NCI-H69 (cell line): Measurements from ENCODE around the gene RIPOR1.

Source experiments
- DNase-seq: peaks from one replicate; lab custom pipeline; 2025; lab: John Stamatoyannopoulos, UW

The RIPOR1 gene

GRCh38 chr16:67539691-67540635 is 11.3 kb downstream of the RIPOR1 start:
- DNase-seq, result no peak

DNA sequence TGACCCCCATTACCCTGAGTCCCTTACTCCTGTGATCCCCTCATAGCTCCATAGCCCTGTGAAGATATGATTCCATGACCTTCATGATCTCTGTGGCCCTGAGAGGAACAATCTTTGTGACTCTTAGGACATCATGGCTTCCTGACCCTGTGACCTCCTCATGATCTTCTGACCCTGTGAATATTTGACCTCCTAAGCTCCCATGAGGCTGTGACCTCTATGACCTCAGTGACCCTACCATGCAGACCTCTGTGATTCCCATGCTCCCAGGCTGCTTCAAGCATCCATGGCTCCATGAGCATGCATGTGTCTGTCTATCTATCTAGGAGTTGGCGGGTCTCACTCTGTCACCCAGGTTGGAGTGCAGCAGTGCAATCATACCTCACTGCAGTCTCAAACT is 12.1 kb downstream of the RIPOR1 start:
- no peak for DNase-seq

DNA sequence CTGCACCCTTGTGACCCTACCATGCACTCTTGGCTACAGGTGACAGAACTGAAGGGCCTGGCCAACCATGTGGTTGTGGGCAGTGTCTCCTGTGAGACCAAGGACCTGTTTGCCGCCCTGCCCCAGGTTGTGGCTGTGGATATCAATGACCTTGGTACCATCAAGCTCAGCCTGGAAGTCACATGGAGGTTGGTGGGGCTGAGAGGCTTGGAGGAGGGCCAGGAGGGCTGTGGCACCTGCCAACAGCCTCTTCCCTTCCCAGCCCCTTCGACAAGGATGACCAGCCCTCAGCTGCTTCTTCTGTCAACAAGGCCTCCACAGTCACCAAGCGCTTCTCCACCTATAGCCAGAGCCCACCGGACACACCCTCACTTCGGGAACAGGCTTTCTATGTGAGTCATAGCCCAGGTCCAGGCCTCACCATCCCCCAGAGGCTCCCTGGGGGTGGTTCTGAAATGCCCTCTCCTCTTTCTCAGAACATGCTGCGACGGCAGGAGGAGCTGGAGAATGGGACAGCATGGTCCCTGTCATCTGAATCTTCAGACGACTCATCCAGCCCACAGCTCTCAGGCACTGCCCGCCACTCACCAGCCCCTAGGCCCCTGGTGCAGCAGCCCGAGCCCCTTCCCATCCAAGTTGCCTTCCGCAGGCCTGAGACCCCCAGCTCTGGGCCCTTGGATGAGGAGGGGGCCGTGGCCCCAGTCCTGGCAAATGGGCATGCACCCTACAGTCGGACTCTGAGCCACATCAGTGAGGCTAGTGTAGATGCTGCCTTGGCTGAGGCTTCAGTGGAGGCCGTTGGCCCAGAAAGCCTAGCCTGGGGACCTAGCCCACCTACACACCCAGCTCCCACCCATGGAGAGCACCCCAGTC is 13.0 kb downstream of the RIPOR1 start:
- no peak for DNase-seq

DNA sequence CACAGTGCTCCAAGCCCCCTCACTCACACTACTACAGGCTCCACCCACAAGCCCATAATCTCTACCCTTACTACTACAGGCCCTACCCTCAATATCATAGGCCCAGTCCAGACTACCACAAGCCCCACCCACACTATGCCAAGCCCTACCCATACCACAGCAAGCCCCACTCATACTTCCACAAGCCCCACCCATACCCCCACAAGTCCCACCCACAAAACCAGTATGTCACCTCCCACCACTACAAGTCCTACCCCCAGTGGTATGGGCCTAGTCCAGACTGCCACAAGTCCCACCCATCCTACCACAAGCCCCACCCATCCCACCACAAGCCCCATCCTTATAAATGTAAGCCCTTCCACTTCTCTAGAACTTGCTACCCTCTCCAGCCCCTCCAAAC is 13.8 kb downstream of the RIPOR1 start:
- peak; percentile 6 for DNase-seq

DNA sequence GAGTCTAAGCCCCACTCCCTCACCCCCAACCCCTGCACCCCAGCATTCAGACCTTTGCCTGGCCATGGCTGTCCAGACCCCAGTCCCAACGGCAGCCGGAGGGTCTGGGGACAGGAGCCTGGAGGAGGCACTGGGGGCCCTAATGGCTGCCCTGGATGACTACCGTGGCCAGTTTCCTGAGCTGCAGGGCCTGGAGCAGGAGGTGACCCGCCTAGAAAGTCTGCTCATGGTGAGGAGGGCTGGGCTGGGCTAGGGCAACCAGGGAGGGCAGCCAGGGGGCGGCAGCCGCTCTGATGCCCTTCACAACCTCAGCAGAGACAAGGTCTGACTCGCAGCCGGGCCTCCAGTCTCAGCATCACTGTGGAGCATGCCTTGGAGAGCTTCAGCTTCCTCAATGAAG is 14.4 kb downstream of the RIPOR1 start:
- DNase-seq, result no peak

DNA sequence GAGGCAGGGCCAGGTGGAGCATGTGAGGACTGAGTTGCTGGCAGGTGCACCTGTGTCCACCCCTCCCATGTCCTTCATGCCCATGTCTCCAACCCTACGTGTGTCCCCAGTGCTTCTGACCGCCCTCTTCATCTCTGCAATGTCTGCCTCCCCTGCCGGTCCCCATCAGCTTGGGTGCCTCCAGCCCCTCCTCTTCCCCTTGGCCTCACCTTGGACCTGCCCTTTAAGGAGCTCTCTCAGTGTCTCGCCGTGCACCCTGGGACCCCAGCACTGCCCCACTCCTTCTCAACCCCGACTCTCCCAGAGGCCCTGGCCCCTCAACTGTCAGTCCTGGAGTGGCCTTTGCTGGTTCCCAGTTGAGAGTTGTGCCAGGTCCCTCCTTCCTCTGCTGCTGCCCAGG is 15.0 kb downstream of the RIPOR1 start:
- DNase-seq, result no peak

DNA sequence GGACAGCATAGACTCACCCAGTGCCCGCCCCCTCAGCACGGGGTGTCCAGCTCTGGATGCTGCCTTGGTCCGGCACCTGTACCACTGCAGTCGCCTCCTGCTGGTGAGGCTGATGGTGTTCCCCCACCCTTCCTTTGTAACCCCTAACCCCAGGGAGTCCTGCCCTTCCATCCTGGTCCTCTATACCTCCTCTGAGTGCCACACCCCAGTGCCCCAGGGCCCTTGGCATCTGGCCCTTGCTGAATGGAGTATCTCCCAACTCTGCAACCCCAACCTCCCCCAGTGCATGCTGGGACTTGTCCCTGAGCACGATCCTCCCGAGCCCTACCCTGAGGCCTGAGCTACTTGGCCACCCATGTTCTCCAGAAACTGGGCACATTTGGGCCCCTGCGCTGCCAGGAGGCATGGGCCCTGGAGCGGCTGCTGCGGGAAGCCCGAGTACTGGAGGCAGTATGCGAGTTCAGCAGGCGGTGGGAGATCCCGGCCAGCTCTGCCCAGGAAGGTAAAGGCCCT is 15.8 kb downstream of the RIPOR1 start:
- no peak for DNase-seq

DNA sequence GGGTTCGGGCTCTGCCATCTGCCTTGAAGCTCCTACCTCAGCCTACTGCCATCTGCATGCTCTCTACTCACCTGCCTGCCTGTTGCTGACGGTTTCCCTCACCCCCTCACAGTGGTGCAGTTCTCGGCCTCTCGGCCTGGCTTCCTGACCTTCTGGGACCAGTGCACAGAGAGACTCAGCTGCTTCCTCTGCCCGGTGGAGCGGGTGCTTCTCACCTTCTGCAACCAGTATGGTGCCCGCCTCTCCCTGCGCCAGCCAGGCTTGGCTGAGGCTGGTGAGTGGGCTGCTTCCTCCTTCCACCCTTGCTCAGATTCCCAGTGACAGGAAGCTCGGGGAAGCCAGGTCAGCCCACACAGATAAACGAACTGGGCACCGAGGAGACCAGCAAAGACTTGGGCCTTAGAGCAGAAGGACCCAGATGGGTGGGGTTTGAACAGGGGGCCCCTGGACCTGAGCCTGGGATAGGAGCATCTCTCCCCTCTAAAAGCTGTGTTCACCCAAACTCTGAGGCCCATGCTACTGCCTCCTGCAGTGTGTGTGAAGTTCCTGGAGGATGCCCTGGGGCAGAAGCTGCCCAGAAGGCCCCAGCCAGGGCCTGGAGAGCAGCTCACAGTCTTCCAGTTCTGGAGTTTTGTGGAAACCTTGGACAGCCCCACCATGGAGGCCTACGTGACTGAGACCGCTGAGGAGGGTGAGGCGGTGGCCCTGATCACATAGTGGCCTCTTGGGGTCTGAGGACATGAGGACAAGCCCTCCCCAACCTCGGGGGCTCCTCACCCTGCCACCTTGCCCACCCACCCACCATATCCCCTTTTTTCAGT is 16.4 kb downstream of the RIPOR1 start:
- no peak for DNase-seq

DNA sequence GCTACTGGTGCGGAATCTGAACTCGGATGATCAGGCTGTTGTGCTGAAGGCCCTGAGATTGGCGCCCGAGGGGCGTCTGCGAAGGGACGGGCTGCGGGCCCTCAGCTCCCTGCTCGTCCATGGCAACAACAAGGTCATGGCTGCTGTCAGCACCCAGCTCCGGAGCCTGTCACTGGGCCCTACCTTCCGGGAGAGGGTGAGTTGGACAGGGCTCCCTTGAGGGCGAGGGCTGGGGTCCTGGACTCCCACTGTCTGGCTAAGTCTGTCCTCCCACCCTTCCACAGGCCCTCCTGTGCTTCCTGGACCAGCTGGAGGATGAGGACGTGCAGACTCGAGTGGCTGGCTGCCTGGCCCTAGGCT is 17.0 kb downstream of the RIPOR1 start:
- DNase-seq, result no peak

DNA sequence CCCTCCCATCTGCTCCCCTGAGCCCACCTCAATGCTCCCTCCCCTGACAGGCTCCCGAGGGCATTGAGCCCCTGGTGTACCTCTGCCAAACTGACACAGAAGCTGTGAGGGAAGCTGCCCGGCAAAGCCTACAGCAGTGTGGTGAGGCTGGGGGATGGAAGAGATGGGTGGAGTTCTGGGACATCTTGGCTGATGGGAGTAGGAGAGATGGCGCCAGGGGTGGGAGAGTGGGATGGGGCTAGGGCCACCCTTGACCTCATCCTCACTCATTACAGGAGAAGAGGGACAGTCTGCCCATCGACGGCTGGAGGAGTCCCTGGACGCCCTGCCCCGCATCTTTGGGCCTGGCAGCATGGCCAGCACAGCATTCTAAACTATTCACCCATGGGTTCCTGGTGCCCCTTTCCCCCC is 17.5 kb downstream of the RIPOR1 start:
- DNase-seq, result no peak

DNA sequence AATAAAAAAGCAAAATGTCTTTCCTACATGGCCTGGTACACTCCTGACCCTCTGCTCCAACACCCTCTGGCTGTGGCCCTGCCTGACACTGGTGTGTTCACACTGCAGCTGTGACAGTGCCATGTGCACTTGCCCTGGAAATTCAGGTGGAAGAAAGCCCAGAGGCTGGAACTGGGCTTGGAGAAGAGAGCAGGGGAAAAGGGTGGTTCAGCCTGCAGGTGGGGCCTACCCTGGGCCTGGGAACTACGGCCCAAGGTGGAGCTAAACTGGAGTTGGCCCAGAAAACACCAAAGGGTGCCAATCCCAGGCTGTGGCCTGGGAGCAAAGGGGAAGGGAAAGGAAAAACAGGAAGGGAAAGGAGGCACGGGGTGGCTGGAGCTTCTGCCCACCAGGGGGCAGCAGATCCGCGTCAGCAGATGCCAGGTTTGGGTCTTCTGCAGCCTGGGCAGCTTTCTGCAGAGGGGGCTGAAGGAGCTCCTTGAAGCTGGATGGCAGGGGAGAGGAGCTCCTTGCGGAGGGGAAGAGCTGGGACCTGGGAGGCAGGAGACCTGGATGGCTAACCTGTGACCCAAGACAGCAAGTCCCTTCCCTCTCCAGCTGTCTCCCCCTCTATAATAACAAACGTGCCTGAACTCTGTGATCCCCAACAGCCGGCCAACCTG is 18.3 kb downstream of the RIPOR1 start:
- DNase-seq, result peak; percentile 69

DNA sequence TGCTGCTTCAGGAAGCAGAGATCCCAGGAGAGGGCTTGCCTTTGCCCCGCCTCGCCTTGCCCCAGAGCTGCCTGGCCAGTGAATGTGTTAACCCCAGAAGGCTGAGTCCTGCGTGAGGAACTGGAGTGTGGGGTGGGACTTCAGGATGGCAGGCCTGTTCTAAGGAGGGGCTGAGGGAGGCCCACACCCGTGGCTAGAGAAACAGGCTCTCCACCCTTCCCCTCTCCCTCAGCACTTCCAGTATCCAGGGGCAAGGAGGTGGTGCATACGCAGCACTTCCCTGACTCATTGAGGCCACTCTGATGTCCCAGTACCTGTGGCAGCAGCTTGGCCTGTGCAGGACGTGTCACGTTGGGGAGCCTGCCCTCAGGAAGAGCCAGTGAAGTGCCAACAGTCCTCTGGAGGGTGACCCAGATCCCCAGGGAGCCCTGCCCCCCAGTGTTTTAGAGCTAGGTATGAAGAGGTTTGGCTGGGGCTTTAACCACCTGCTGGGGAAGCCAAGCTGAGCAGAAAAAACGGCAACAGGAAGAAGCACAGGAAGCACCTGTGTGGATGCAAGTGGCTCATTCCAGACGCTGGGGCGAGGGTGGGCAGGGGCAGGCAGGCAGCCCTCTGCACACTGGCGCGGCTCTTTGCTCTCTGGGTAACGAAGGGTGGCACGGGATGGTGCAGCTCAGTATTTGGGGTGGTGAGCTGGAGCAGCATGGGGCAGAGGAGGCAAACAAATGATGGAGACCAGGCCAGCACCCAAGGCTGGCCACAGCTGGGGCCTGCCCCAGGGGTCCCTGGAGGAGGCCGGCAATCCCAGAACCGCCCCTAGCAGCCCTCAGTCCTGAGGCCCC is 19.0 kb downstream of the RIPOR1 start:
- peak; percentile 35 for DNase-seq

DNA sequence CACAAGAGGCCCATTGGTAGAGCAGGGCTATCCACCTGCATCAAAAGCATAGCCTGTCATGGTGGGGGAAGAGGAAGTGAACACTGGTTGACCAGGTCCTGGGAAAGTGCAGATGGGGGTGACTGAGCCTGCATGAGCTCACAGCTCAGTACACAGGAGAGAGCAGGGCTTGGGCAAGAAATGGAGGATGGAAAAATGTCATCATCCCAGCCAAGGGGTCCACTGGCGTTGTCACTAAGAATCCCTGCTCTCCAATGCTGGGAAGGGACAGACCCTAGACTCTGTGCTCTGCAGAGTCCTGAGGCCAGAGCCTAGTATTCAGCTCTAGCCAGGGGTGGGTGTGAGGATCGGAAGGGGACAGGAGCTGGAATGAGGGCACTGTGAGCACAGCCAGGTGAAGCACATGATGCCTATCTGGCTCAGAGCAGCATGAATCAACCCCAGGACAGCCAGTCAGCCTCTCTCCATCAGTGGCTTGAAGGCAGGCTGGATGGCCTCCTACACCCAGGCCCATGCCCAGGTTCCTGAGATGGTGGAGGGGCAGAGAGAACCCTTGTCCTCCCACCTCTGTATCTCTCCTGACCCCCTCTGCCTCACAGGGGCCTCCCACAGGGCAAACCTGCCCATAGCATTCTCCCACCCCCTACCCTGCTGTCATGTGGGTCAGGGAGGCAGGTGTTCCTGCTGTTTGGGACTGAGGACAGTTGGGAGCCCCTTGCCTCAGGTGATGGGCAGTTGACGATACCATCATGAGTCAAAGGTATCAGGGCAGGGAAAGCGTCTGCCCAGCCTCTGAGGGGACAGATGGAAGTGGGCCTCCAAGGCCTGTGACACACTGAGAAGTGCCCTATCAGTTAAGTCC is 19.9 kb downstream of the RIPOR1 start:
- DNase-seq, result no peak

DNA sequence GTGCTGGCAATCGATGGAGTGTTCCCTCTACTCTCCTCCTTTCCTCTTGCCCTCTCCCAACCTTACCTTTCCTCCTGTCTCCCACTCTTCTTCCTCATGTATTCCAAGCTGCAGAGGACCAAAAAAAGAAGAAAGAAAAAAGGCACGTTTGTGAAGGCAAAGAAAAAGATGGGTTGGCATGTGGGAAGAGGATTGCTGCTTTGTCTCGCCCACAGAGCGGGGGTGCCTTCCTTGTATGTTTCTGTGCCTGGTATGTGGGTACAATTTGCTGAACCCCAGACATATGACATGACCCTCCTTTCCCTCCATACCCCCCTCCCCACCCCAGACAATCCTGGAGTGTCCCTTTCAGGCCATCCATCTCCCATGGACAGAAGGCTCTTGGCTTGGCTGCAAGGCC is 20.6 kb downstream of the RIPOR1 start:
- DNase-seq, result no peak

- no peak for DNase-seq
These were observed 21.3 kb downstream of the RIPOR1 start for GRCh38 chr16:67549936-67550335.

DNA sequence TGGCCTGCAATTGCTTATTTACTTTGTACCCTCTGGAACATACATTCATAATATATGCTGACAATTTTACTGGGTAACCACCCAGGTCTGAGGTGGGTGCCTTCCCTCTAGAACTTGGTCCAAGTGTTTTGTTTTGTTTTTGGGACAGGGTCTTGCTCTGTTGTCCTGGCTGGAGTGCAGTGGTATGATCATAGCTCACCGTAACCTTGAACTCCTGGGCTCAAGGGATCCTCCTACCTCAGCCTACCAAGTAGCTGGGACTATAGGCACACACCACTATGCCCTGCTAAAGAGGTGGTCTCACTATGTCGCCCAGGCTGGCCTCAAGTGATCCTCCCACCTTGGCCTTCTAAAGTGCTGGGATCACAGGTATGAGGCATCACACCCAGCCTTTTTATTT is 22.5 kb downstream of the RIPOR1 start:
- no peak for DNase-seq

DNA sequence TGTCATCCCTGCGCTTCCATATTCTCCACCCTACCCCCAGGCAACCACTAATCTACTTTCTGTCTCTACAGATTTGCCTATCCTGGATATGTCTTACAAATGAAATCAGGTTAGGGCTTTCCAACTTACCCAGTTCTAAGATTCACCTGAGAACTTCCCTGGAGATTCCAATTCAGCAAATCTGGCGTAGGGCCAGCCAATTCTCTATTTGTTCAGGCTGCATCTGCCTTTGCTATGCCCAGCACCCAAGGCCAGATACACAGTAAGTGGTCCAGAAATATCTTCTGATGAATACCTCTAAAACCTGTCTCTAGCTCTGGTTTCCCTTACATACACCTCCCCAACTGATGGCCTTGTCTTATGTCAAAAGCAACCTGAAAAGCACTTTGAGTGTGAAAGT is 23.3 kb downstream of the RIPOR1 start:
- DNase-seq, result no peak

DNA sequence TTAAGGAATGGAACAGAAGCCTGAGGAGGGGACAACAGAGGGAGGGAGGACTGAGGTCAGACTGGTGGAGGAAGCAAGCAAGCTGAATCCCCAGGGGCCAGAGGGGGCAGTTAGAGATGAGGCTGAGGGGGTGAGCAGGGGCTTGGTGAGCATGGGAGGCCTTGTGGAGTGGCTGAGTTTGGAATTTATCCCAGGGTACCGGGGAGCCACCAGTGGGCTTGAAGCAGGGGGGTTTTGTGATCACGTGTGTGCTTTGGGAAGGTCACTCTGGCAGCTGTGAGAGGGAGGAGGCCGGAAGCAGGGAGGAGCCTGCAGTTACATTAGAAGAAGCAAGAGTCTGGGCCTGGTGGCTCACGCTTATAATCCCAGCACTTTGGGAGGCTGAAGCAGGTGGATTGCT is 23.8 kb downstream of the RIPOR1 start:
- peak; percentile 94 for DNase-seq

DNA sequence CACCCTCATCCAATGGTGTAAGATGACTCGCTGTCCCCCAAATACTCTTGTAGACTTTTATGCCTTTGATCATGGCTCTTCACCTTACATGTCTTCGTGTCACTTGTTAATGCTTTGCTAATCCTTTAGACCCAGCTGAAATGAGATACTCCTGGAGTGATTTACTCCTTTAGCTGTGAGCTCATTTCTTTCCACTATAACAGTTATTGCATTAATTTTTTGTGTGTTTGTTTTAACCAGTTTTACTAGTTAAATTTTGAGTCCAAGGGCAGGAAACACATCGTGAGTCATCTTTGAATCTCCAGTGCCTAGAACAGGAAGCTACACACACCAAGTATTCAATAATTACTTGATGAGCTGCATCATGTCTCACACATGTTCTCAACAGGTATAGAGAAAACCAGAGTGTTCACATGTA is 27.2 kb downstream of the RIPOR1 start:
- no peak for DNase-seq

- DNase-seq, result no peak
These were observed 30.2 kb downstream of the RIPOR1 start for GRCh38 chr16:67558859-67559258.
